Measurements from ENCODE around the gene STX4. TPM values are rescaled to one million over a fixed set of nuclear protein-coding genes. Genes with fewer than 3 reads are reported as not detected.

The STX4 gene
- total RNA-seq, 4 donors from 2014 or later: 60.2 to 159 (median 101) TPM

- no peak overlapping the region for H3K27ac ChIP-seq
- H3K36me3 ChIP-seq: peaks cover 0 to 59% (median 0%) of the 10 kb centered on the region in 3 donors
- H3K9me3 ChIP-seq: no peaks in the 10 kb centered on the region
- no peaks in the 10 kb centered on the region for H3K27me3 ChIP-seq
- TF ChIP-seq POLR2A (IDR thresholded peaks at IDR 0.05) (no peak), CTCF (IDR thresholded peaks at IDR 0.05) (no peak)
- H3K4me1 ChIP-seq: peaks cover 0 to 15% (median 0%) of the 10 kb centered on the region in 4 donors
- no peak overlapping the region for H3K4me3 ChIP-seq
- no peak for DNase-seq
These were observed 53.2 kb downstream of the STX4 start for GRCh38 chr16:31086629-31086906.

GRCh38 chr16:31087481-31087880 lies 54.1 kb downstream of the STX4 start:
- DNase-seq: no peak
- Histone ChIP-seq H3K9me3 (no peaks in the 10 kb centered on the region), H3K4me1 (peaks cover 0 to 7% (median 0%) of the 10 kb centered on the region in 4 donors), H3K27me3 (no peaks in the 10 kb centered on the region), H3K36me3 (peaks cover 0 to 57% (median 0%) of the 10 kb centered on the region in 3 donors), H3K4me3 (no peak overlapping the region), H3K27ac (no peak overlapping the region)
- TF ChIP-seq POLR2A (IDR thresholded peaks at IDR 0.05) (no peak), CTCF (IDR thresholded peaks at IDR 0.05) (no peak)

GRCh38 chr16:31087971-31088370 lies 54.6 kb downstream of the STX4 start:
- Histone ChIP-seq H3K27ac (no peak overlapping the region), H3K9me3 (no peaks in the 10 kb centered on the region), H3K27me3 (no peaks in the 10 kb centered on the region), H3K4me1 (peaks cover 0 to 3% (median 0%) of the 10 kb centered on the region in 4 donors), H3K36me3 (peaks cover 0 to 52% (median 0%) of the 10 kb centered on the region in 3 donors), H3K4me3 (no peak overlapping the region)
- TF ChIP-seq CTCF (IDR thresholded peaks at IDR 0.05) (no peak), POLR2A (IDR thresholded peaks at IDR 0.05) (no peak)
- no peak for DNase-seq

GRCh38 chr16:31088459-31089183 lies 55.3 kb downstream of the STX4 start, which contains the start of gene PRSS53:
Gene PRSS53, minus strand, starts transcription at chr16:31088943. Its CDS starts 134 bp downstream, at chr16:31088809.
- no peak within 1 kb of the TSS for H3K4me3 ChIP-seq
- peaks cover 0 to 47% (median 0%) of the 10 kb centered on the region in 3 donors for H3K36me3 ChIP-seq
- DNase-seq: no peak
- H3K27me3 ChIP-seq: no peaks in the 10 kb centered on the region
- peaks cover 0 to 6% (median 0%) of the 10 kb centered on the region in 4 donors for H3K4me1 ChIP-seq
- H3K27ac ChIP-seq: no peak within 1 kb of the TSS
- TF ChIP-seq CTCF (IDR thresholded peaks at IDR 0.05): no peak
- no peak for TF ChIP-seq POLR2A (IDR thresholded peaks at IDR 0.05)
- H3K9me3 ChIP-seq: no peaks in the 10 kb centered on the region

- H3K4me3 ChIP-seq: no peak overlapping the region
- H3K4me1 ChIP-seq: peaks cover 0 to 6% (median 3%) of the 10 kb centered on the region in 4 donors
- DNase-seq: no peak
- no peaks in the 10 kb centered on the region for H3K9me3 ChIP-seq
- no peak overlapping the region for H3K27ac ChIP-seq
- TF ChIP-seq POLR2A (IDR thresholded peaks at IDR 0.05) (no peak), CTCF (IDR thresholded peaks at IDR 0.05) (no peak)
- no peaks in the 10 kb centered on the region for H3K27me3 ChIP-seq
- peaks cover 0 to 46% (median 0%) of the 10 kb centered on the region in 3 donors for H3K36me3 ChIP-seq
These were observed 55.8 kb downstream of the STX4 start for GRCh38 chr16:31089199-31089598.

Other genes starting within 250 kb of the STX4 start
- gene ZNF629, start 246.4 kb upstream of the STX4 start, total RNA-seq: 10 to 100 TPM; 10.9 to 28.7 (median 19.0) TPM
- 10 to 100 TPM; 12.1 to 23.9 (median 17.8) TPM for gene BCL7C, start 139.5 kb upstream of the STX4 start, total RNA-seq
- gene CTF1, start 136.9 kb upstream of the STX4 start, total RNA-seq: 1 to 10 TPM in 1 of 4 donors, not detected in 3; 1.2 TPM
- gene FBXL19, start 110.0 kb upstream of the STX4 start, total RNA-seq: 10 to 100 TPM; 25.0 to 51.2 (median 47.9) TPM
- 10 to 100 TPM; 10.7 to 25.0 (median 20.3) TPM for gene ORAI3, start 84.5 kb upstream of the STX4 start, total RNA-seq
- gene SETD1A, start 75.8 kb upstream of the STX4 start, total RNA-seq: 10 to 100 TPM in 3 of 4 donors, 1 to 10 TPM in 1; 10.0 to 22.0 (median 16.5) TPM
- gene HSD3B7, start 48.4 kb upstream of the STX4 start, total RNA-seq: 10 to 100 TPM; 38.8 to 59.1 (median 52.2) TPM
- 1 to 10 TPM in 2 of 4 donors, under 1 TPM in 1, not detected in 1; 0.18 to 1.3 (median 1.0) TPM for gene STX1B, start 22.9 kb upstream of the STX4 start, total RNA-seq
- 10 to 100 TPM in 2 of 4 donors, 1 to 10 TPM in 2; 3.3 to 17.2 (median 11.4) TPM for gene ZNF668, start 40.7 kb downstream of the STX4 start, total RNA-seq
- gene ZNF646, start 40.9 kb downstream of the STX4 start, total RNA-seq: 10 to 100 TPM; 11.6 to 42.1 (median 29.8) TPM
- gene PRSS53, start 55.4 kb downstream of the STX4 start, total RNA-seq: 10 to 100 TPM in 2 of 4 donors, 1 to 10 TPM in 2; 6.8 to 18.4 (median 12.0) TPM
- 100 to 1,000 TPM in 2 of 4 donors, 10 to 100 TPM in 2; 20.6 to 207 (median 102) TPM for gene VKORC1, start 61.2 kb downstream of the STX4 start, total RNA-seq
- gene BCKDK, start 74.8 kb downstream of the STX4 start, total RNA-seq: 10 to 100 TPM; 30.5 to 71.4 (median 41.8) TPM
- 10 to 100 TPM; 41.5 to 89.4 (median 70.0) TPM for gene KAT8, start 84.1 kb downstream of the STX4 start, total RNA-seq
- 100 to 1,000 TPM in 3 of 4 donors, 10 to 100 TPM in 1; 27.2 to 666 (median 549) TPM for gene PRSS8, start 102.2 kb downstream of the STX4 start, total RNA-seq
- 10 to 100 TPM in 3 of 4 donors, not detected in 1; 26.1 to 31.3 (median 28.2) TPM for gene PRSS36, start 116.5 kb downstream of the STX4 start, total RNA-seq
- 100 to 1,000 TPM in 2 of 4 donors, 10 to 100 TPM in 2; 69.7 to 173 (median 121) TPM for gene FUS, start 146.6 kb downstream of the STX4 start, total RNA-seq
- gene PYCARD, start 169.2 kb downstream of the STX4 start, total RNA-seq: 100 to 1,000 TPM in 2 of 4 donors, 10 to 100 TPM in 2; 91.1 to 201 (median 125) TPM
- gene TRIM72, start 180.6 kb downstream of the STX4 start, total RNA-seq: not detected
- not detected for gene PYDC1, start 183.6 kb downstream of the STX4 start, total RNA-seq
- gene ITGAM, start 226.4 kb downstream of the STX4 start, total RNA-seq: 10 to 100 TPM in 1 of 4 donors, 1 to 10 TPM in 2, under 1 TPM in 1; 0.35 to 14.9 (median 7.2) TPM

All from Peyer's patch (tissue), 4 donors.